HG02973 (cell line): ENCODE measurements around the gene CCDC169.
"Not testable (repeated sequence)": the region's sequence is repeated elsewhere in the genome, so short reads cannot be mapped to it uniquely, and the experiment has no call there.

Experiments used
- ATAC-seq: cut with Tn5 transposase; IDR thresholded peaks from one replicate; pipeline ENCODE4 v1.9.1; 2021; ENCODE audit warnings: moderate library complexity; ENCODE audit not compliant: unreplicated experiment

Gene CCDC169

GRCh38 chr13:36319793-36320192 lies 22.2 kb upstream of the CCDC169 start:
- ATAC-seq: not testable (repeated sequence)

GRCh38 chr13:36313047-36313969 lies 15.7 kb upstream of the CCDC169 start:
- ATAC-seq: no peak

GRCh38 chr13:36310417-36311108 lies 12.9 kb upstream of the CCDC169 start:
- peak; percentile 58 for ATAC-seq

GRCh38 chr13:36302289-36302688 lies 4.7 kb upstream of the CCDC169 start:
- no peak for ATAC-seq

- not testable (repeated sequence) for ATAC-seq
Observed at GRCh38 chr13:36299469-36299868, 1.9 kb upstream of the CCDC169 start.

- ATAC-seq: no peak
Observed at GRCh38 chr13:36298535-36299068, 988 bp upstream of the CCDC169 start.

- ATAC-seq: no peak
Observed at GRCh38 chr13:36294096-36294495, 3.5 kb downstream of the CCDC169 start.

- ATAC-seq: no peak
Observed at GRCh38 chr13:36293497-36293896, 4.1 kb downstream of the CCDC169 start.

- ATAC-seq: no peak
Observed at GRCh38 chr13:36288794-36289391, 8.7 kb downstream of the CCDC169 start.

GRCh38 chr13:36286006-36286405 lies 11.6 kb downstream of the CCDC169 start:
- ATAC-seq: no peak

GRCh38 chr13:36282821-36283432 lies 14.7 kb downstream of the CCDC169 start:
- no peak for ATAC-seq

- no peak for ATAC-seq
Observed at GRCh38 chr13:36275190-36276002, 22.2 kb downstream of the CCDC169 start.

- ATAC-seq: no peak
Observed at GRCh38 chr13:36273431-36273830, 24.2 kb downstream of the CCDC169 start.

- no peak for ATAC-seq
Observed at GRCh38 chr13:36261976-36262375, 35.6 kb downstream of the CCDC169 start.

GRCh38 chr13:36261011-36261410 lies 36.6 kb downstream of the CCDC169 start:
- ATAC-seq: no peak

GRCh38 chr13:36259361-36260137 lies 38.1 kb downstream of the CCDC169 start:
- no peak for ATAC-seq

- no peak for ATAC-seq
Observed at GRCh38 chr13:36258831-36259230, 38.8 kb downstream of the CCDC169 start.

GRCh38 chr13:36251526-36251925 lies 46.1 kb downstream of the CCDC169 start:
- ATAC-seq: no peak

- ATAC-seq: no peak
Observed at GRCh38 chr13:36251017-36251416, 46.6 kb downstream of the CCDC169 start.
